IMR-90 (cell line): ENCODE results near the gene SORD. TPM values are rescaled to one million over a fixed set of nuclear protein-coding genes. Genes with fewer than 3 reads are reported as not detected.
"Not testable (repeated sequence)": the region's sequence is repeated elsewhere in the genome, so short reads cannot be mapped to it uniquely, and the experiment has no call there.

Source experiments
- ATAC-seq: fragments of 200-7000 bp; cut with Tn5 transposase; 2 replicates; pipeline ENCODE4 v1.9.1; 2020; ENCODE audit warnings: low read depth, mild to moderate bottlenecking, moderate library complexity
- BruUV-seq: library from RNA; stranded (reverse); fragments of 400-500 nt; replicated peaks from 2 replicates; lab custom pipeline; 2021; lab: Mats Ljungman, UMichigan
- CTCF ChIA-PET: fragments of 300-600 bp; formaldehyde crosslinking; extraction: SDS; loops from one replicate; lab custom pipeline; 2021; ENCODE audit warnings: antibody characterized with exemption; lab: Yijun Ruan, JAX
- POLR2A ChIA-PET: fragments of 300-600 bp; sonication (Branson Sonifier 250); formaldehyde crosslinking; loops from one replicate; lab custom pipeline; 2022; ENCODE audit warnings: antibody characterized with exemption; ENCODE audit not compliant: unreplicated experiment; lab: Charles Lee
- DNase-seq: peaks from one replicate; pipeline ENCODE4 v3.0.0; 2013
- H2AFZ ChIP-seq: replicated peaks from 2 replicates; pipeline ENCODE3; 2013; ENCODE audit warnings: low read length, mild to moderate bottlenecking; ENCODE audit not compliant: poor library complexity
- H2AK5ac ChIP-seq: 2 replicates; pipeline ENCODE4 v1.6.1; 2013; ENCODE audit warnings: low read depth, low read length, inconsistent platforms
- H2AK9ac ChIP-seq: replicated peaks from 2 replicates; pipeline ENCODE3; 2013; ENCODE audit warnings: mild to moderate bottlenecking, low read depth, low read length, moderate library complexity; ENCODE audit not compliant: poor library complexity
- H2BK120ac ChIP-seq: 2 replicates; pipeline ENCODE4 v1.6.1; 2013; ENCODE audit warnings: low read depth, low read length, inconsistent platforms
- H2BK15ac ChIP-seq: 3 replicates; pipeline ENCODE4 v1.6.1; 2013; ENCODE audit warnings: low read depth, low read length, inconsistent platforms
- H2BK20ac ChIP-seq: 2 replicates; pipeline ENCODE4 v1.6.1; 2013; ENCODE audit warnings: low read depth, mild to moderate bottlenecking, inconsistent platforms, low read length, moderate library complexity
- H2BK5ac ChIP-seq: 2 replicates; pipeline ENCODE4 v1.6.1; 2013; ENCODE audit warnings: mild to moderate bottlenecking, low read depth, low read length, inconsistent platforms; ENCODE audit not compliant: poor library complexity, severe bottlenecking
- H3K14ac ChIP-seq: replicated peaks from 2 replicates; pipeline ENCODE4 v1.6.1; 2013; ENCODE audit warnings: low read depth, low read length, inconsistent platforms
- H3K18ac ChIP-seq: 2 replicates; pipeline ENCODE4 v1.6.1; 2013; ENCODE audit warnings: low read depth, low read length, control low read depth
- H3K23ac ChIP-seq: 2 replicates; pipeline ENCODE4 v1.6.1; 2013; ENCODE audit warnings: low read depth, low read length, inconsistent platforms
- H3K27ac ChIP-seq: 2 replicates; pipeline ENCODE4 v1.5.1; 2013; ENCODE audit warnings: mild to moderate bottlenecking, control low read depth, low read length; ENCODE audit not compliant: insufficient read depth
- H3K27me3 ChIP-seq: 2 replicates; pipeline ENCODE4 v1.6.1; 2013; ENCODE audit warnings: low read length; ENCODE audit not compliant: control insufficient read depth, insufficient read depth
- H3K36me3 ChIP-seq: 2 replicates; pipeline ENCODE4 v1.6.1; 2013; ENCODE audit warnings: low read length, mixed read lengths; ENCODE audit not compliant: control insufficient read depth, insufficient read depth
- H3K4ac ChIP-seq: 2 replicates; pipeline ENCODE4 v1.6.1; 2013; ENCODE audit warnings: low read depth, low read length, inconsistent platforms
- H3K4me1 ChIP-seq: 2 replicates; pipeline ENCODE4 v1.6.1; 2013; ENCODE audit warnings: low read length, mixed read lengths; ENCODE audit not compliant: control insufficient read depth, insufficient read depth
- H3K4me2 ChIP-seq: 2 replicates; pipeline ENCODE4 v1.6.1; 2013; ENCODE audit warnings: low read depth, mild to moderate bottlenecking, control low read depth, low read length, moderate library complexity
- H3K4me3 ChIP-seq: 2 replicates; pipeline ENCODE4 v1.5.1; 2013; ENCODE audit warnings: low read depth, mild to moderate bottlenecking, control low read depth, low read length, moderate library complexity; ENCODE audit not compliant: insufficient read depth
- H3K56ac ChIP-seq: 2 replicates; pipeline ENCODE4 v1.6.1; 2013; ENCODE audit warnings: low read length, inconsistent platforms; ENCODE audit not compliant: insufficient read depth; ENCODE audit errors: extremely low read depth
- H3K79me1 ChIP-seq, 2 experiments: 2 replicates each; pipeline ENCODE4 v1.6.1; 2013; ENCODE audit warnings: low read length in 2 of 2, inconsistent platforms in 1 of 2, low read depth in 1 of 2
- H3K9ac ChIP-seq: 2 replicates; pipeline ENCODE4 v1.6.1; 2013; ENCODE audit warnings: low read depth, low read length, control low read depth
- H3K9me1 ChIP-seq: 2 replicates; pipeline ENCODE4 v1.6.1; 2013; ENCODE audit warnings: low read length, inconsistent platforms; ENCODE audit not compliant: insufficient read depth
- H3K9me3 ChIP-seq: 2 replicates; pipeline ENCODE4 v1.6.1; 2013; ENCODE audit warnings: low read length; ENCODE audit not compliant: control insufficient read depth, insufficient read depth
- H4K20me1 ChIP-seq: 2 replicates; pipeline ENCODE4 v1.6.1; 2013; ENCODE audit warnings: low read length, inconsistent platforms; ENCODE audit not compliant: insufficient read depth
- H4K5ac ChIP-seq: 2 replicates; pipeline ENCODE4 v1.6.1; 2013; ENCODE audit warnings: mild to moderate bottlenecking, low read depth, low read length, control low read depth
- H4K8ac ChIP-seq, 2 experiments: 2 replicates each; pipeline ENCODE4 v1.6.1; 2013; ENCODE audit warnings: low read depth in 2 of 2, low read length in 2 of 2, control low read depth in 1 of 2, inconsistent platforms in 1 of 2
- H4K91ac ChIP-seq: 2 replicates; pipeline ENCODE4 v1.6.1; 2013; ENCODE audit warnings: low read depth, low read length, inconsistent platforms; ENCODE audit not compliant: insufficient read depth
- WGBS, 2 experiments: methylation state at CpG; one replicate each; pipeline versions ENCODE4 v1.1.5 to v1.1.7; 2013; ENCODE audit warnings: missing lambda C conversion rate in 2 of 2; ENCODE audit not compliant: insufficient read length in 1 of 2; ENCODE audit errors: extremely low coverage in 2 of 2; 5-methylcytosine and 5-hydroxymethylcytosine counted together
- dilution Hi-C: fragments of 300-500 bp; cut with HindIII; formaldehyde crosslinking; loops from one replicate; pipeline ENCODE4 v1.14.3; 2018; ENCODE audit warnings: low sequenced_read_pairs; ENCODE audit not compliant: unreplicated experiment
- in situ Hi-C: fragments of 300-500 bp; cut with MboI; formaldehyde crosslinking; loops from 3 replicates; pipeline ENCODE4 v1.14.3; 2019; ENCODE audit warnings: low sequenced_read_pairs, inconsistent platforms, mixed read lengths
- intact Hi-C: fragments of 100-400 bp; cut with micrococcal nuclease; formaldehyde crosslinking; loops from 2 replicates; pipeline ENCODE4 v1.10.0; 2022
- polyA plus RNA-seq, 3 experiments: library from polyadenylated mRNA; depleted of rRNA; stranded (reverse); fragments of >200 nt; gene quantifications; 2 replicates each; pipeline ENCODE4 v1.2.3, GENCODE V29; 2012; ENCODE audit warnings: low replicate concordance in 1 of 3
- total RNA-seq: library from RNA; depleted of rRNA; stranded (reverse); fragments of >200 nt; gene quantifications from 2 replicates; pipeline ENCODE4 v1.2.3, GENCODE V29; 2012

Gene SORD
- total and polyA plus RNA-seq, 2 of the 4 experiments (the other 2 are of a cell fraction): 27.6 to 34.2 TPM

- CTCF ChIA-PET, H4K91ac ChIP-seq, H4K5ac ChIP-seq, H3K9me3 ChIP-seq, H2AFZ ChIP-seq, H3K9ac ChIP-seq, BruUV-seq, H3K36me3 ChIP-seq, H3K18ac ChIP-seq, H3K14ac ChIP-seq, dilution Hi-C loops, H2AK9ac ChIP-seq, intact Hi-C loops, H3K9me1 ChIP-seq, H3K27me3 ChIP-seq, H3K23ac ChIP-seq, H3K27ac ChIP-seq, H3K79me1 ChIP-seq, H3K56ac ChIP-seq, H2BK5ac ChIP-seq, H3K4me2 ChIP-seq, H3K4me3 ChIP-seq, H4K20me1 ChIP-seq, DNase-seq, H3K4ac ChIP-seq, H2BK120ac ChIP-seq, H2BK20ac ChIP-seq, H4K8ac ChIP-seq, H2BK15ac ChIP-seq, in situ Hi-C loops, H3K4me1 ChIP-seq, ATAC-seq, POLR2A ChIA-PET, H2AK5ac ChIP-seq: not testable (repeated sequence)
- WGBS, 2 experiments: no CpG with 5 or more reads among the region's 4 CpGs
These were observed 11.1 kb downstream of the SORD start for GRCh38 chr15:45034087-45034486.

DNA sequence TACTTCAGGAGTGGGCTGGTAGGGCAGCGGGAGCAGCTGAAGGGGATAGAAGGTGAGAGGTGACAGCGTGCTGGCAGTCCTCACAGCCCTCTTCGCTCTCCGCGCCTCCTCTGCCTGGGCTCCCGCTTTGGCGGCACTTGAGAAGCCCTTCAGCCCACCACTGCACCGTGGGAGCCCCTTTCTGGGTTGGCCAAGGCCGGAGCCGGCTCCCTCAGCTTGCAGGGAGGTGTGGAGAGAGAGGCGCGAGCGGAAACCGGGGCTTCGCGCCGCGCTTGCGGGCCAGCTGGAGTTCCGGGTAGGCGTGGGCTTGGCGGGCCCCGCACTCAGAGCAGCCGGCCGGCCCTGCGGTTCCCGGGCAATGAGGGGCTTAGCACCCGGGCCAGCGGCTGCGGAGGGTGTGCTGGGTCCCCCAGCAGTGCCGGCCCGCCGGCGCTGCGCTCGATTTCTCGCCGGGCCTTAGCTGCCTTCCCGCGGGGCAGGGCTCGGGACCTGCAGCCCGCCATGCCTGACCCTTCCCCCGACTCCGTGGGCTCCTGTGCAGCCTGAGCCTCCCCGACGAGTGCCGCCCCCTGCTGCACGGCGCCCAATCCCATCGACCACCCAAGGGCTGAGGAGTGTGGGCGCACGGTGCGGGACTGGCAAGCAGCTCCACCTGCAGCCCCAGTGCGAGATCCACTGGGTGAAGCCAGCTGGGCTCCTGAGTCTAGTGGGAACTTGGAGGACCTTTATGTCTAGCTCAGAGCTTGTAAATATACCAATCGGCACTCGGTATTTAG is 11.8 kb downstream of the SORD start:
- H3K4me2 ChIP-seq, H3K27ac ChIP-seq, H3K4me3 ChIP-seq, H3K14ac ChIP-seq, H4K91ac ChIP-seq, H2AK5ac ChIP-seq, H3K36me3 ChIP-seq, POLR2A ChIA-PET, DNase-seq, in situ Hi-C loops, H3K23ac ChIP-seq, H3K9ac ChIP-seq, CTCF ChIA-PET, H3K18ac ChIP-seq, H2BK120ac ChIP-seq, H4K20me1 ChIP-seq, H2BK20ac ChIP-seq, H3K27me3 ChIP-seq, H3K9me1 ChIP-seq, H4K8ac ChIP-seq, H3K9me3 ChIP-seq, dilution Hi-C loops, BruUV-seq, ATAC-seq, H3K4ac ChIP-seq, H4K5ac ChIP-seq, H2BK15ac ChIP-seq, H3K79me1 ChIP-seq, H3K56ac ChIP-seq, H2AK9ac ChIP-seq, H3K4me1 ChIP-seq, H2BK5ac ChIP-seq, H2AFZ ChIP-seq: not testable (repeated sequence)
- 97% methylated on average over 6 of the region's 56 CpGs; no CpG with 5 or more reads in 1 of the 2 experiments for WGBS, 2 experiments
- intact Hi-C loops: loop anchor here (5.0 kb wide), 1 partner anchor 372 kb away; the partner anchor contains the start of gene SPG11
